GM12864 (cell line): Measurements from ENCODE around the gene ERRFI1.

ENCODE experiments used
- DNase-seq: peaks from one replicate; pipeline ENCODE4 v3.0.0-alpha.2; 2011; ENCODE audit warnings: low read depth
- H3K4me3 ChIP-seq: 2 replicates; pipeline ENCODE4 v1.5.1; 2011; ENCODE audit warnings: mild to moderate bottlenecking, low read depth, low read length, control low read depth
- TF ChIP-seq, protein P1 (sequence below): IDR thresholded peaks from 2 replicates; pipeline ENCODE4 v1.5.1; 2011; ENCODE audit warnings: low read depth, mild to moderate bottlenecking, moderate library complexity, low read length, control low read depth, inconsistent platforms; ENCODE audit errors: missing control alignments

Gene ERRFI1

DNA sequence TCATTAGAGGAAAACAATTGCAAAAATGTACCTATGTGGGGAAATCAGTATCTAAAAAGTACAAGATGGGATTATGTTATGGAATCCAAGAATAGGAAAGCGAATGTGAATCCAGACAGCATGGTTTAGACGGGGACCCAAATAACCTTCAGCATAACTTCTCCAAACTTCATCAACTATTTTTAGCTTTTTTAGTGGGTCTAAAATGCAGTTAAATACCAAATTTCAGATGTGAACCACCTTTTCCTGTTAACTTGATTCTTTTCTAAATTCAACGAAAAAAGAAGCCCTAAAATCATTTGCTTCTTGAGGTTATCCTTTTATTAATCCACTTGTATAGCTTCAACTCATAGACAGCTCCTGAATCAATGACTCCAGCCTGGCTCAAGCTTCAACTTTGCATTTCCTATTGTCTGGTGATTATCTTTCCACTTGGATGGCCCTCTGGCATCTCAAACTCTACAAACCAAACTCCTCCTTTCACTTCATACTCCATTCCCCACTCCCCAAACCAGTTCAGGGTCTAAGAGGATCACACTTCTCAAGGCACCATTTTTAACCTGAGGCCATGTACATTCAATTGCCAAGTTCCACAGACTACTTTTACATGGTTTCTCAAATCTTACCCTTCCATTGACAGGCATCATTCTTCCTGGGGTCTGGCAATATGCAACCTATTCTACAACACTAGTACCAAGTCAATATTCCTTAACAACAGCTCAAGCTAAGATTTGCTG, 7.4 kb downstream of the ERRFI1 start:
- DNase-seq = no peak
- TF ChIP-seq, protein P1, sequence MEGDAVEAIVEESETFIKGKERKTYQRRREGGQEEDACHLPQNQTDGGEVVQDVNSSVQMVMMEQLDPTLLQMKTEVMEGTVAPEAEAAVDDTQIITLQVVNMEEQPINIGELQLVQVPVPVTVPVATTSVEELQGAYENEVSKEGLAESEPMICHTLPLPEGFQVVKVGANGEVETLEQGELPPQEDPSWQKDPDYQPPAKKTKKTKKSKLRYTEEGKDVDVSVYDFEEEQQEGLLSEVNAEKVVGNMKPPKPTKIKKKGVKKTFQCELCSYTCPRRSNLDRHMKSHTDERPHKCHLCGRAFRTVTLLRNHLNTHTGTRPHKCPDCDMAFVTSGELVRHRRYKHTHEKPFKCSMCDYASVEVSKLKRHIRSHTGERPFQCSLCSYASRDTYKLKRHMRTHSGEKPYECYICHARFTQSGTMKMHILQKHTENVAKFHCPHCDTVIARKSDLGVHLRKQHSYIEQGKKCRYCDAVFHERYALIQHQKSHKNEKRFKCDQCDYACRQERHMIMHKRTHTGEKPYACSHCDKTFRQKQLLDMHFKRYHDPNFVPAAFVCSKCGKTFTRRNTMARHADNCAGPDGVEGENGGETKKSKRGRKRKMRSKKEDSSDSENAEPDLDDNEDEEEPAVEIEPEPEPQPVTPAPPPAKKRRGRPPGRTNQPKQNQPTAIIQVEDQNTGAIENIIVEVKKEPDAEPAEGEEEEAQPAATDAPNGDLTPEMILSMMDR = no peak
- no peak overlapping the region for H3K4me3 ChIP-seq

DNA sequence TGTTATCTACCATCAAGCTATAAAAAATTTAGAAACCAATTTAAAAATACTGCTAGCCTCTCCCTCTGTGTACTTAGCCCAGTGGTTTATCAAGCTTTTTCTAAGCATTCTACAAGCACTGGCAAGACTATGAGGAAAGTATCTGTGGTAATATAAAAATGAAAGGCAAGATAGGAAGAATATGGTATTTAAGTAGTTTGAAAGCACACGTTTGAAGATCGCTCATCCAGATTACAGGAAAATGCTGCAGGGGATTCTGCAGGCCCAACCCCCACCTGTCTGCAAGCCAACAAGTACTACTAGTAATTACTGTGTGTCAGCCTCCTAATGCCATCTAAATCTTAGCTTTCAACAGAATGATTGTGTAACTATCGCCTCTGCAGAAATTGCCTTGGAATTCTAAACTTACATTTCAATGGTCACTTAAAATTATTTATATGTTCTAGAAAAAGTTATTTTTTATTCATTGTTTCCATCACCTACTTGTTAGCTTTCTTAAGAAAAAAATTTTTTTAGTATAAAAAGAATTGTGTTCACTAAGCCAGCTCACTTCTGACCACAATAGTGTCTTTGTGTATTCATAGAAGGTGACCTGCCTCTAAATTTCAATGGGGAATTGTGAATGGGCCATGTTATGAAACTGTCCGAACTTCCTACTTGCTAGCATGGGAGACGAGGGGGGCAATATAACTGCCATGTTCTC, 8.5 kb downstream of the ERRFI1 start:
- no peak overlapping the region for H3K4me3 ChIP-seq
- DNase-seq = no peak
- TF ChIP-seq, protein P1 = no peak

DNA sequence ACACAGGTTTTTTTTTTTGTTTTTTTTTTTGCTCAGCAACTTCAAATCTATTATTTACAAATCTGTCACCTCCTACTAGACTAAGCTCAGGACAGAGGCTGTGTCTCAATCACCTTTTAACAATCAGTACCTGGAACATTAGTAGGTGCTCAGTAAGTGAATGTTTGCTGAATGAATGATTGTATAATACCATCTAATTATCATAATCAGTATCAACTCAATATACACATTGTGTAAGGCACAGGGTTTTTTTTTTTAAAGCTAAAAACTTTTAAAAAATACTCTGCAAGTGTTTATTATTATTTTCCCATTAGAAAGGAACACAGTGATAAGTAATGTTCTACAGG, 9.2 kb downstream of the ERRFI1 start:
- DNase-seq = no peak
- TF ChIP-seq, protein P1 = no peak
- H3K4me3 ChIP-seq = no peak overlapping the region

DNA sequence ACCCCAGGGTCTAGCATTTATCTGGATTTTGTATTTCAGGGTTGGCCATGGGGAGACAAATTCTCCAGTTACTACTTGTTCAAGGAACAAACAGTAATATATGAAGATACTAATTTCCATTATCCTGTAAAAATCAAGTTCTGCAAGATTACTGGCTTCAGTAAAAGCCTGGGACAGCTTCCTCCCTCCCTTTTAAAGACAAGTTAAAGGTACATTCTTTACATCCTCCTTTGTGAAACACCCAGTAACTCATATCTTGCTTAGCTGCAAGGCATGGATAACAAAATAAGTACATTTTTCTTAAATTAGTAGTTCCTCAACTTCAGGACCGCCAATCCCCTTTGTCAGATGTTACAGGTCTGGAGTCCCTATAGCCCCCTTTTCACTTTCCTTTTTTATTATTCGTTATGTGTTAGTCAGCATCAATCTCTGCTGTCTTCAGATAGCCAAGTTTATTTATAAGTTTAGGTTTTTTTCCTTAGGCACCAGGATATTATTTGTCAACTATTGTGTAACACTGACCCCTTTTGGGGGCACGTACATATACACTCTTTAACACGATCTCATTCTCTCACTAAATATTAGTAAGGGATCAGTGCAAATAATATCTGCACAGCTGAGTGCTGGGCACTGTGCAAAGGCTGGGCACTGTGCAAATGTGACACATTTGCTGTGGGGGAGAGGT, 9.8 kb downstream of the ERRFI1 start:
- TF ChIP-seq, protein P1 = no peak
- no peak for DNase-seq
- H3K4me3 ChIP-seq = no peak overlapping the region

DNA sequence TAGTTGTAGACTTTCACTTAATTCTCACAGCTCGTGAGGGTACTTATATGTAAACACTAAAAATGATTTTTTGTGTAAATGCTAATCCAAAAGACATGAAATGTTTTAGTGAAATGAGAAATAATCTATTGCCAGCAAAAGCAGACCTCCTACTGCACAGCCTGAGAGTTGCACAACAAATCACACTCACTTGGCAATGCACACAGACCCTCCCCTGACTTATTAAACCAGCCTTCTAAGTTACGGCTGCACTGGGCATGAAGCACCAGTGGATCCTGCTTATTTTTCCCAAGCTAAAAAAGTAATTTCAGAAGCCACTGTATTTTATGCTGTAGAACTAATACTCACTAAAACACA, 10.3 kb downstream of the ERRFI1 start:
- H3K4me3 ChIP-seq = no peak overlapping the region
- no peak for DNase-seq
- TF ChIP-seq, protein P1 = no peak

DNA sequence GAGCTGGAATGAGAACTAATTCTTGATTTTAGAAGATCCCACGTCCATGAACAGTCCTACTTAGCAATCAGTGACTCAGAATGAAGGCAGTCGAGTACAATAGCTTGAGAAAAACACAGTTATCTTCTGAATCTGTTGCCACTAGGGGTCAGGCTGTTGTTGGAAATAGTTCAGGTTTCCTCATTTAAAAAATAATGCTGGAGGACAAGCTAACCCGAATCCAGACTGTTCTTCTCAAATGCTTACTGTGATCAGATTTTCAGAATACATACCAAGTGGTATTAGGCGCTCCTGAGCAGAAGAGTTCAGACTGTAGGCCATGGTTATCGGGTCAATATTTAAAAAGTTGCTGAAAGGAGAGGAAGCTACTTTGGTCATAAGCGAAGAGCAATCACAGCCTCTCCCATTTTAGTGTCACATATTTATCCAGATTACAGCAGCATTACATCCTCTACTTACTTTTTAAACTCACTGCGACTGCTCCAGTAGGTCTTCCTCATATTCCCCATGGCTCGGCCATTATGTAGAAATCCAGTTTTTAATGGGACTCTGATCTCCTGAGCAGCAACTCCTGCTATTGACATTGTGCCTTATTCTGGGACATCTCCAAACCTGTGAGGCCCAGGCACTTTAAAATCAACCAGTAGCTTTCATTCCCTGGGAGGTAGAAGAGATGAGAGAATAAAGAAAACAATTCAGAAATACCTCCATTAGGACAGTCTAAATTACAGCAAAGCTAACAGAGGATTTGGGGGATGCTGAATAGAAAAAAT, 10.9 kb downstream of the ERRFI1 start:
- H3K4me3 ChIP-seq = no peak overlapping the region
- TF ChIP-seq, protein P1 = peak; percentile 59
- peak; percentile 33 for DNase-seq
